GM19025 (cell line): ENCODE data around the gene KRT6A.

Experiments used
- ATAC-seq: cut with Tn5 transposase; IDR thresholded peaks from one replicate; pipeline ENCODE4 v1.9.1; 2021; ENCODE audit warnings: mild to moderate bottlenecking, low read depth, moderate library complexity; ENCODE audit not compliant: unreplicated experiment

The KRT6A gene

GRCh38 chr12:52524898-52525591 lies 32.0 kb upstream of the KRT6A start:
- ATAC-seq, result no peak

- ATAC-seq, result no peak
These were observed 31.3 kb upstream of the KRT6A start for GRCh38 chr12:52524241-52524897.

- no peak for ATAC-seq
These were observed 30.8 kb upstream of the KRT6A start for GRCh38 chr12:52523824-52524223.

- no peak for ATAC-seq
These were observed 29.4 kb upstream of the KRT6A start for GRCh38 chr12:52522346-52523011.

- ATAC-seq, result no peak
These were observed 28.7 kb upstream of the KRT6A start for GRCh38 chr12:52521568-52522266.

- no peak for ATAC-seq
These were observed 28.1 kb upstream of the KRT6A start for GRCh38 chr12:52521175-52521567.

GRCh38 chr12:52519826-52520662 lies 27.0 kb upstream of the KRT6A start, which contains the start of gene KRT5:
Gene KRT5 (minus strand): TSS chr12:52520394. CDS start chr12:52520296, 98 bp downstream.
- no peak for ATAC-seq

- no peak for ATAC-seq
These were observed 26.3 kb upstream of the KRT6A start for GRCh38 chr12:52519387-52519703.

- ATAC-seq, result no peak
These were observed 25.7 kb upstream of the KRT6A start for GRCh38 chr12:52518574-52519386.

GRCh38 chr12:52517888-52518287 lies 24.8 kb upstream of the KRT6A start:
- ATAC-seq, result no peak

GRCh38 chr12:52517005-52517835 lies 24.2 kb upstream of the KRT6A start:
- no peak for ATAC-seq

GRCh38 chr12:52515927-52516831 lies 23.1 kb upstream of the KRT6A start:
- no peak for ATAC-seq

- no peak for ATAC-seq
These were observed 22.2 kb upstream of the KRT6A start for GRCh38 chr12:52515319-52515646.

- ATAC-seq, result no peak
These were observed 21.6 kb upstream of the KRT6A start for GRCh38 chr12:52514471-52515318.

- no peak for ATAC-seq
These were observed 20.7 kb upstream of the KRT6A start for GRCh38 chr12:52513736-52514135.

- ATAC-seq, result no peak
These were observed 15.2 kb upstream of the KRT6A start for GRCh38 chr12:52508211-52508610.
